GM12864 (cell line): ENCODE measurements around the gene KCNMA1.

Source experiments
- DNase-seq: peaks from one replicate; pipeline ENCODE4 v3.0.0-alpha.2; 2011; ENCODE audit warnings: low read depth
- H3K4me3 ChIP-seq: 2 replicates; pipeline ENCODE4 v1.5.1; 2011; ENCODE audit warnings: mild to moderate bottlenecking, low read depth, low read length, control low read depth
- CTCF ChIP-seq: IDR thresholded peaks from 2 replicates; pipeline ENCODE4 v1.5.1; 2011; ENCODE audit warnings: low read depth, mild to moderate bottlenecking, moderate library complexity, low read length, control low read depth, inconsistent platforms; ENCODE audit errors: missing control alignments

Gene KCNMA1

GRCh38 chr10:77553966-77554365 lies 83.6 kb downstream of the KCNMA1 start:
- no peak for TF ChIP-seq CTCF
- no peak overlapping the region for H3K4me3 ChIP-seq
- no peak for DNase-seq

GRCh38 chr10:77553311-77553710 lies 84.3 kb downstream of the KCNMA1 start:
- H3K4me3 ChIP-seq = no peak overlapping the region
- TF ChIP-seq CTCF = no peak
- DNase-seq = no peak

- no peak overlapping the region for H3K4me3 ChIP-seq
- no peak for TF ChIP-seq CTCF
- DNase-seq = no peak
These were observed 85.4 kb downstream of the KCNMA1 start for GRCh38 chr10:77552252-77552651.

GRCh38 chr10:77550378-77550777 lies 87.2 kb downstream of the KCNMA1 start:
- no peak overlapping the region for H3K4me3 ChIP-seq
- DNase-seq = no peak
- TF ChIP-seq CTCF = no peak

GRCh38 chr10:77548671-77549070 lies 88.9 kb downstream of the KCNMA1 start:
- no peak for TF ChIP-seq CTCF
- no peak overlapping the region for H3K4me3 ChIP-seq
- no peak for DNase-seq

- DNase-seq = no peak
- TF ChIP-seq CTCF = no peak
- no peak overlapping the region for H3K4me3 ChIP-seq
These were observed 89.5 kb downstream of the KCNMA1 start for GRCh38 chr10:77548157-77548556.

GRCh38 chr10:77547307-77548050 lies 90.1 kb downstream of the KCNMA1 start:
- TF ChIP-seq CTCF = no peak
- DNase-seq = no peak
- no peak overlapping the region for H3K4me3 ChIP-seq
